Measurements from ENCODE around the gene CMTM4.
A peak's percentile ranks its signal among the peaks of the same experiment; 100 is the strongest.

The CMTM4 gene

GRCh38 chr16:66696669-66697630, at the start of gene CMTM4:
Gene CMTM4 (minus strand): TSS chr16:66696743. CDS start chr16:66696525, 218 bp downstream.
- peak; percentile 70 for DNase-seq

- no peak for DNase-seq
Observed at GRCh38 chr16:66746048-66746447, 49.5 kb upstream of the CMTM4 start.

- DNase-seq, result no peak
Observed at GRCh38 chr16:66741950-66742808, 45.6 kb upstream of the CMTM4 start.

GRCh38 chr16:66741169-66741900, 44.8 kb upstream of the CMTM4 start:
- DNase-seq, result no peak

- DNase-seq, result no peak
Observed at GRCh38 chr16:66740533-66740932, 44.0 kb upstream of the CMTM4 start.

- DNase-seq, result peak; percentile 41
Observed at GRCh38 chr16:66740010-66740409, 43.5 kb upstream of the CMTM4 start.

- DNase-seq, result no peak
Observed at GRCh38 chr16:66735891-66736290, 39.3 kb upstream of the CMTM4 start.

GRCh38 chr16:66731101-66731500, 34.6 kb upstream of the CMTM4 start:
- no peak for DNase-seq

- no peak for DNase-seq
Observed at GRCh38 chr16:66728804-66729203, 32.3 kb upstream of the CMTM4 start.

- peak; percentile 65 for DNase-seq
Observed at GRCh38 chr16:66728117-66728787, 31.7 kb upstream of the CMTM4 start.

- no peak for DNase-seq
Observed at GRCh38 chr16:66720766-66721165, 24.2 kb upstream of the CMTM4 start.

GRCh38 chr16:66719246-66719645, 22.7 kb upstream of the CMTM4 start:
- no peak for DNase-seq

- DNase-seq, result no peak
Observed at GRCh38 chr16:66717776-66718175, 21.2 kb upstream of the CMTM4 start.

- peak; percentile 18 for DNase-seq
Observed at GRCh38 chr16:66717112-66717675, 20.7 kb upstream of the CMTM4 start.

GRCh38 chr16:66714654-66715307, 18.2 kb upstream of the CMTM4 start:
- DNase-seq, result no peak

GRCh38 chr16:66714062-66714461, 17.5 kb upstream of the CMTM4 start:
- no peak for DNase-seq

GRCh38 chr16:66713076-66713475, 16.5 kb upstream of the CMTM4 start:
- DNase-seq, result no peak

- DNase-seq, result no peak
Observed at GRCh38 chr16:66712512-66712911, 16.0 kb upstream of the CMTM4 start.

GRCh38 chr16:66711581-66711980, 15.0 kb upstream of the CMTM4 start:
- no peak for DNase-seq

GRCh38 chr16:66706506-66706880, 9.9 kb upstream of the CMTM4 start:
- no peak for DNase-seq

GRCh38 chr16:66705790-66706505, 9.4 kb upstream of the CMTM4 start:
- DNase-seq, result no peak
